ENCODE data around the gene DNAH9.

DNAH9 gene

GRCh38 chr17:11747441-11747840, 149.2 kb downstream of the DNAH9 start:
- DNase-seq (ENCODE audit: insufficient read length, low spot score) = no peak
- TF ChIP-seq POU2F2 (IDR thresholded peaks at IDR 0.05; ENCODE audit: low read depth, low read length) = no peak
- no peak for TF ChIP-seq PAX5 (IDR thresholded peaks at IDR 0.05; ENCODE audit: insufficient read depth, low read length, severe bottlenecking)
- TF ChIP-seq SPI1 (IDR thresholded peaks at IDR 0.05; ENCODE audit: low read depth, low read length) = no peak
- no peak for TF ChIP-seq POLR2A (IDR thresholded peaks at IDR 0.05; ENCODE audit: low read depth, low read length)
- no peak for TF ChIP-seq POLR2AphosphoS5 (IDR thresholded peaks at IDR 0.05; ENCODE audit: low read depth, low read length)
- TF ChIP-seq TAF1 (IDR thresholded peaks at IDR 0.05; ENCODE audit: low read depth, low read length) = no peak
- no peak for FAIRE-seq

GRCh38 chr17:11757815-11758214, 159.5 kb downstream of the DNAH9 start:
- TF ChIP-seq TAF1 (IDR thresholded peaks at IDR 0.05; ENCODE audit: low read depth, low read length) (no peak), POLR2A (IDR thresholded peaks at IDR 0.05; ENCODE audit: low read depth, low read length) (no peak), POU2F2 (IDR thresholded peaks at IDR 0.05; ENCODE audit: low read depth, low read length) (no peak), SPI1 (IDR thresholded peaks at IDR 0.05; ENCODE audit: low read depth, low read length) (no peak), PAX5 (IDR thresholded peaks at IDR 0.05; ENCODE audit: insufficient read depth, low read length, severe bottlenecking) (no peak), POLR2AphosphoS5 (IDR thresholded peaks at IDR 0.05; ENCODE audit: low read depth, low read length) (no peak)
- no peak for DNase-seq (ENCODE audit: insufficient read length, low spot score)
- FAIRE-seq = no peak

DNA sequence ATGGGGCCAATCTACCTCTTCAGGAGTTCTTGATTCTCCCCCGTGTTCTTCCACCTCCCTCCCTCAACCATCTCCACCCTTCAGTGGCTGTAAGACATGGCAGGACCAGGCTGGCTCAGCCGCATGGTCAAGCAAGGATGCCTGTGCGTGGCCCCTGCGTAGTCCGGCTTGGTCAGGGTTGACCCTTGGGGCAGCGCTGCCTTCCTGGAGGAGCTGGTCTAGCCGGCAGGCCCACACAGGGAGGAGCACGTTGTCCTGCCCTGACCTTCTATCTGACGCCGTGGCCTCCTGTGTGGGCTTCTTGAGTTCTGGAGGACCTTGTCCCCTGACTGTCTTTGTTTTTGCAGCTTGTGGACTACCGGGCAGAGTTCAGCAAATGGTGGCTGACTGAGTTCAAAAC, 169.8 kb downstream of the DNAH9 start:
- TF ChIP-seq TAF1 (IDR thresholded peaks at IDR 0.05; ENCODE audit: low read depth, low read length) (no peak), POLR2A (IDR thresholded peaks at IDR 0.05; ENCODE audit: low read depth, low read length) (no peak), SPI1 (IDR thresholded peaks at IDR 0.05; ENCODE audit: low read depth, low read length) (no peak), PAX5 (IDR thresholded peaks at IDR 0.05; ENCODE audit: insufficient read depth, low read length, severe bottlenecking) (no peak), POLR2AphosphoS5 (IDR thresholded peaks at IDR 0.05; ENCODE audit: low read depth, low read length) (no peak), POU2F2 (IDR thresholded peaks at IDR 0.05; ENCODE audit: low read depth, low read length) (no peak)
- FAIRE-seq = no peak
- DNase-seq (ENCODE audit: insufficient read length, low spot score) = no peak

DNA sequence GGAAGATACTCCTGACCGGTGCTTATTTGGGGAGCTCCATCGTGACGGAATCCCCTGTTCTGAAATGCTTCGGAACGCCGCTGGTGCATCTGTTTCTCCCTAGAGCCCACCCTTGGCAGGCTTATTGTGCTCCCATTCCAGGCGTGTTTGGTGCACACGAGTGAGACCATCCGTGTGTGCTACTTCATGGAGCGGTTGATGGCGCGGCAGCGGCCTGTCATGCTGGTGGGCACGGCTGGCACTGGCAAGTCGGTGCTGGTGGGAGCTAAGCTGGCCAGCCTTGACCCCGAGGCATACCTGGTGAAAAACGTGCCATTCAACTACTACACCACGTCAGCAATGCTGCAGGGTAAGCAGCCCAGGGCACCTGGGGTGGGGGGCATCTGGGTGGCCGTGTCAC, 170.7 kb downstream of the DNAH9 start:
- DNase-seq (ENCODE audit: insufficient read length, low spot score) = no peak
- no peak for FAIRE-seq
- TF ChIP-seq SPI1 (IDR thresholded peaks at IDR 0.05; ENCODE audit: low read depth, low read length) = no peak
- TF ChIP-seq TAF1 (IDR thresholded peaks at IDR 0.05; ENCODE audit: low read depth, low read length) = no peak
- TF ChIP-seq POLR2AphosphoS5 (IDR thresholded peaks at IDR 0.05; ENCODE audit: low read depth, low read length) = no peak
- no peak for TF ChIP-seq POU2F2 (IDR thresholded peaks at IDR 0.05; ENCODE audit: low read depth, low read length)
- no peak for TF ChIP-seq PAX5 (IDR thresholded peaks at IDR 0.05; ENCODE audit: insufficient read depth, low read length, severe bottlenecking)
- no peak for TF ChIP-seq POLR2A (IDR thresholded peaks at IDR 0.05; ENCODE audit: low read depth, low read length)

- no peak for FAIRE-seq
- TF ChIP-seq PAX5 (IDR thresholded peaks at IDR 0.05; ENCODE audit: insufficient read depth, low read length, severe bottlenecking) (no peak), POU2F2 (IDR thresholded peaks at IDR 0.05; ENCODE audit: low read depth, low read length) (no peak)
- no peak for DNase-seq (ENCODE audit: insufficient read length, low spot score)
Measured at GRCh38 chr17:11772031-11772430, 173.8 kb downstream of the DNAH9 start.

DNA sequence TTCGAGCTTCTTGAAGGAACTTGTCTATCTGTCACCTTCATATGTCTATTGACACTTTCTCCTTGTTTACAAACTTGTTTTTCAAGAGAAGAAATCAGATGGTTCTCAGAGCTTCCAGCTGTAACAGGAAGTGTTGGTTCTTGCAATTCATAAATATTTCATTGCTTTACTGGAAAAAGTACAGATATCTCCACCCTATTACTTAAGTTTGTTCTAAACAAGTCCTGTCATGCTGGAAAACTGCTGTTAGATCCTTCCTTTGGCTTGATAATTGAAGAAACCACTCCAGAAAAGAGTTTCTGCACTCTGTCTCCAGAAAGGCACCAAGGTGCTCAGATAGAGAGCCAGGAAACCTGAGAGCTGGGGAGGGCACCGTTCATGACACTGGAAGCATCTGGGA, 181.6 kb downstream of the DNAH9 start:
- DNase-seq (ENCODE audit: insufficient read length, low spot score) (no peak), FAIRE-seq (no peak)
- TF ChIP-seq POU2F2 (IDR thresholded peaks at IDR 0.05; ENCODE audit: low read depth, low read length) = no peak
- TF ChIP-seq TAF1 (IDR thresholded peaks at IDR 0.05; ENCODE audit: low read depth, low read length) = no peak
- no peak for TF ChIP-seq POLR2AphosphoS5 (IDR thresholded peaks at IDR 0.05; ENCODE audit: low read depth, low read length)
- TF ChIP-seq PAX5 (IDR thresholded peaks at IDR 0.05; ENCODE audit: insufficient read depth, low read length, severe bottlenecking) = no peak
- no peak for TF ChIP-seq SPI1 (IDR thresholded peaks at IDR 0.05; ENCODE audit: low read depth, low read length)
- no peak for TF ChIP-seq POLR2A (IDR thresholded peaks at IDR 0.05; ENCODE audit: low read depth, low read length)

DNA sequence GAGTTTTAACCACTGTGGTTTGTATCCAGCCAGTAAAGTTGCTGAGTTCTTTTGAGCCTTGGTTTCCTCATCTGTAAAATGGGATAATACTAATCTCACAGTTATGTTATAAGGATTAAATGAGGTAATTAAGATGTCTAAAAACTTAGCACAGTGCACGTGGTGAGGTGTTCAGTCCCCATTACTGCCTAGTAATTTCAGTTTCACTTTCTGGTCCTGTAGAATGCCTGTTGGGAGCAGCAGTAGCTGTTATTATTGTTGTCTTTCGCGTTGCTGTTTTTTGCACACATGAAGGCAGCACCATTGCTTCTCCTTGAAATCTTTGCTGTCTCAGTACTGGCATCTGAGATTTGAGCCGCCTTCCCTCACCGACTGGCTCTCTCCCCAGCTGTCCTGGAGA, 182.4 kb downstream of the DNAH9 start:
- no peak for DNase-seq (ENCODE audit: insufficient read length, low spot score)
- TF ChIP-seq POU2F2 (IDR thresholded peaks at IDR 0.05; ENCODE audit: low read depth, low read length) = no peak
- TF ChIP-seq POLR2AphosphoS5 (IDR thresholded peaks at IDR 0.05; ENCODE audit: low read depth, low read length) = no peak
- no peak for TF ChIP-seq PAX5 (IDR thresholded peaks at IDR 0.05; ENCODE audit: insufficient read depth, low read length, severe bottlenecking)
- no peak for TF ChIP-seq POLR2A (IDR thresholded peaks at IDR 0.05; ENCODE audit: low read depth, low read length)
- TF ChIP-seq SPI1 (IDR thresholded peaks at IDR 0.05; ENCODE audit: low read depth, low read length) = no peak
- no peak for TF ChIP-seq TAF1 (IDR thresholded peaks at IDR 0.05; ENCODE audit: low read depth, low read length)
- FAIRE-seq = no peak

DNA sequence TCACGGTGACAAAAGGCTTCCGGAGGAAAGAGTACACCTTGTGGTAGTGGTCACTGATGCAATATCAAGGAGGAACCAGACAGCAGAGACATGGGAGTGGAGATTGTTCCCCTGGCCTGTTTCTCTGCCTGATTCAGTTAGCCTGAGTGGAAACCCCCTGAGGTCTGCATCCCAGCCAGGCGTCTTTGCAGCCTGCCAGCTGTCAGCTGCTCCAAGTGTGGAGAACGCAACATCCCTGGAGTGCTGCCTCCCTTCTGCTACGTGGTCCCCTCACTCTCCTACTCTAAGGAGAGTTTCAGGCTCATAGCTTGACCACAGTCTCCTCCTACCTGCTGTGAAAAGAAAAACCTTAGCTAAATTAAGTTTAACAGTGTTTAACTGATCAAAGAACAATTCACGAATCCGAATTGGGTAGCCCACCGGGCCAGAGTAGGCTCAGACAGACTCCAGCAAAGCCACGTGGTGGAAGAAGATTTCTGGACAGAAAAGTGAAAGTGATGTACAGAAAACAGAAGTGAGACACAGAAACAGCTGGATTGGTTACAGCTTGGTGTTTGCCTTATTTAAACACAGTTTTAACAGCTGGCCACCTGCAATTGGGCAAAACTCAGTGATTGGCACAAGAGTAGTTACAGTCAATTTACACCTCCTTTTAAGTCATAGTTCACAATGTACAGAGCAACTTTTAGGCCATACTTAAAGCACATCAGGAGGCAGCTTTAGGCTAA, 188.6 kb downstream of the DNAH9 start:
- no peak for DNase-seq (ENCODE audit: insufficient read length, low spot score)
- TF ChIP-seq POLR2AphosphoS5 (IDR thresholded peaks at IDR 0.05; ENCODE audit: low read depth, low read length) (no peak), SPI1 (IDR thresholded peaks at IDR 0.05; ENCODE audit: low read depth, low read length) (peak; percentile 36; the same call in 1 of the 2 replicates)
- FAIRE-seq = no peak

DNA sequence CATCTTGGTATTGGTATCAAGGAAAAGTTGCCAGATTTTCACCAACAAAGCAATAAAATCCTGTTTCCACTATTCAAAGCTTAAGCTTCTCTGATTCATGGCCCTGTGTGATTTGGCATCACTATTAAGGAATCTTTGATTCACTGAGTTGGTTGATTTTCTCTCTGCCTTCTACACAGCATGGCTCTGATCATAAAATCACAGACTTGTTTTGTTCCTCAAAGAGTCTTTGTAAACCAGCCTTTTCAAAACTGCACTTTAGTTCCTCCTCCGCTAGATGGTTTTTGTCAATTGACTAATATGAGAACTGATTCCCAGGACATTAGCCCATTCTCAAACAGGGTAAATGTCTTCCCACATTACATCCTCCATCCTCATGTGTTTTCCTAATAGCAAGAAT, 197.6 kb downstream of the DNAH9 start:
- no peak for DNase-seq (ENCODE audit: insufficient read length, low spot score)
- TF ChIP-seq SPI1 (IDR thresholded peaks at IDR 0.05; ENCODE audit: low read depth, low read length) = no peak
- no peak for TF ChIP-seq TAF1 (IDR thresholded peaks at IDR 0.05; ENCODE audit: low read depth, low read length)
- no peak for TF ChIP-seq POLR2A (IDR thresholded peaks at IDR 0.05; ENCODE audit: low read depth, low read length)
- TF ChIP-seq PAX5 (IDR thresholded peaks at IDR 0.05; ENCODE audit: insufficient read depth, low read length, severe bottlenecking) = no peak
- TF ChIP-seq POU2F2 (IDR thresholded peaks at IDR 0.05; ENCODE audit: low read depth, low read length) = no peak
- no peak for TF ChIP-seq POLR2AphosphoS5 (IDR thresholded peaks at IDR 0.05; ENCODE audit: low read depth, low read length)
- FAIRE-seq = no peak

GRCh38 chr17:11797803-11798202, 199.5 kb downstream of the DNAH9 start:
- FAIRE-seq (no peak), DNase-seq (ENCODE audit: insufficient read length, low spot score) (no peak)
- TF ChIP-seq POLR2AphosphoS5 (IDR thresholded peaks at IDR 0.05; ENCODE audit: low read depth, low read length) (no peak), SPI1 (IDR thresholded peaks at IDR 0.05; ENCODE audit: low read depth, low read length) (no peak), PAX5 (IDR thresholded peaks at IDR 0.05; ENCODE audit: insufficient read depth, low read length, severe bottlenecking) (no peak), POU2F2 (IDR thresholded peaks at IDR 0.05; ENCODE audit: low read depth, low read length) (no peak), POLR2A (IDR thresholded peaks at IDR 0.05; ENCODE audit: low read depth, low read length) (no peak), TAF1 (IDR thresholded peaks at IDR 0.05; ENCODE audit: low read depth, low read length) (no peak)

Measured in GM12891 (cell line).